Esophagus (tissue), 2 donors: ENCODE measurements around the gene BORCS5. TPM values are rescaled to one million over a fixed set of nuclear protein-coding genes. Genes with fewer than 3 reads are reported as not detected.

Experiments used
- H3K27ac ChIP-seq, 2 donors: one replicate each; pipeline ENCODE4 v1.5.1; 2013; ENCODE audit warnings: low read depth in 2 of 2, mild to moderate bottlenecking in 2 of 2, inconsistent platforms in 1 of 2, low read length in 1 of 2, moderate library complexity in 1 of 2
- H3K27me3 ChIP-seq, 2 donors: one replicate each; pipeline ENCODE4 v1.6.1; 2013; ENCODE audit warnings: low read length in 2 of 2, control low read depth in 1 of 2, mild to moderate bottlenecking in 1 of 2; ENCODE audit not compliant: insufficient read depth in 2 of 2, control insufficient read depth in 1 of 2
- H3K36me3 ChIP-seq, 2 donors: one replicate each; pipeline ENCODE4 v1.6.1; 2013; ENCODE audit warnings: low read length in 1 of 2; ENCODE audit not compliant: control insufficient read depth in 2 of 2, insufficient read depth in 2 of 2
- H3K4me1 ChIP-seq, 2 donors: one replicate each; pipeline ENCODE4 v1.6.1; 2013; ENCODE audit warnings: low read length in 1 of 2; ENCODE audit not compliant: control insufficient read depth in 2 of 2, insufficient read depth in 2 of 2
- H3K4me3 ChIP-seq, 2 donors: one replicate each; pipeline ENCODE4 v1.5.1; 2013; ENCODE audit warnings: low read length in 2 of 2, mild to moderate bottlenecking in 2 of 2, low read depth in 1 of 2, moderate library complexity in 1 of 2
- H3K9me3 ChIP-seq, 2 donors: one replicate each; pipeline ENCODE4 v1.6.1; 2013; ENCODE audit warnings: mild to moderate bottlenecking in 2 of 2, low read depth in 1 of 2, low read length in 1 of 2, moderate library complexity in 1 of 2; ENCODE audit not compliant: control insufficient read depth in 2 of 2, insufficient read depth in 1 of 2
- WGBS, 2 donors: extraction: QIAGEN DNeasy Blood & Tissue Kit; methylation state at CpG; one replicate each; pipeline ENCODE4 v1.1.7; 2013; 5-methylcytosine and 5-hydroxymethylcytosine counted together
- polyA plus RNA-seq, 2 donors: library from polyadenylated mRNA; stranded (reverse); fragments of 200-250 nt; gene quantifications; one replicate each; pipeline ENCODE4 v1.2.3, GENCODE V29; 2013
- donor health status: healthy with polysubstance abuse.
- donor health status: Bipolar disorder and iron deficiency.

BORCS5 gene
- polyA plus RNA-seq, 2 donors: 2.6 to 11.1 TPM

- Histone ChIP-seq H3K4me3 (no peak overlapping the region), H3K27me3 (no peaks in the 10 kb centered on the region), H3K4me1 (no peaks in the 10 kb centered on the region), H3K9me3 (no peaks in the 10 kb centered on the region), H3K27ac (no peak overlapping the region), H3K36me3 (no peaks in the 10 kb centered on the region)
- WGBS, 2 donors: 64 to 92% methylated on average over 2 of the region's 2 CpGs
These were observed 68.1 kb downstream of the BORCS5 start for GRCh38 chr12:12425001-12425400.

- Histone ChIP-seq H3K27me3 (no peaks in the 10 kb centered on the region), H3K27ac (no peak overlapping the region), H3K9me3 (no peaks in the 10 kb centered on the region), H3K4me1 (no peaks in the 10 kb centered on the region), H3K36me3 (no peaks in the 10 kb centered on the region), H3K4me3 (no peak overlapping the region)
- WGBS, 2 donors: 62 to 75% methylated on average over 1 of the region's 1 CpG
These were observed 68.7 kb downstream of the BORCS5 start for GRCh38 chr12:12425616-12426015.

GRCh38 chr12:12427568-12427967, 70.7 kb downstream of the BORCS5 start:
- no peak overlapping the region for H3K27ac ChIP-seq
- H3K4me3 ChIP-seq: no peak overlapping the region
- 83 to 96% methylated on average over 4 of the region's 4 CpGs for WGBS, 2 donors
- H3K27me3 ChIP-seq: no peaks in the 10 kb centered on the region
- H3K9me3 ChIP-seq: no peaks in the 10 kb centered on the region
- no peaks in the 10 kb centered on the region for H3K4me1 ChIP-seq
- H3K36me3 ChIP-seq: no peaks in the 10 kb centered on the region

GRCh38 chr12:12428047-12428446, 71.2 kb downstream of the BORCS5 start:
- WGBS, 2 donors: 75 to 78% methylated on average over 2 of the region's 2 CpGs
- H3K4me1 ChIP-seq: no peaks in the 10 kb centered on the region
- no peak overlapping the region for H3K4me3 ChIP-seq
- no peaks in the 10 kb centered on the region for H3K36me3 ChIP-seq
- H3K27ac ChIP-seq: no peak overlapping the region
- H3K27me3 ChIP-seq: no peaks in the 10 kb centered on the region
- no peaks in the 10 kb centered on the region for H3K9me3 ChIP-seq

- no peaks in the 10 kb centered on the region for H3K9me3 ChIP-seq
- H3K27me3 ChIP-seq: no peaks in the 10 kb centered on the region
- H3K4me3 ChIP-seq: no peak overlapping the region
- 56 to 63% methylated on average over 7 of the region's 7 CpGs for WGBS, 2 donors
- H3K4me1 ChIP-seq: no peaks in the 10 kb centered on the region
- H3K27ac ChIP-seq: peak overlapping the region in 1 of 2 donors; percentile 14
- H3K36me3 ChIP-seq: no peaks in the 10 kb centered on the region
These were observed 72.2 kb downstream of the BORCS5 start for GRCh38 chr12:12428961-12429657.

- H3K36me3 ChIP-seq: no peaks in the 10 kb centered on the region
- no peak overlapping the region for H3K27ac ChIP-seq
- no peak overlapping the region for H3K4me3 ChIP-seq
- H3K4me1 ChIP-seq: no peaks in the 10 kb centered on the region
- H3K9me3 ChIP-seq: no peaks in the 10 kb centered on the region
- H3K27me3 ChIP-seq: no peaks in the 10 kb centered on the region
These were observed 75.5 kb downstream of the BORCS5 start for GRCh38 chr12:12432364-12432763.

- WGBS, 2 donors: 56 to 60% methylated on average over 4 of the region's 4 CpGs
- H3K27ac ChIP-seq: no peak overlapping the region
- no peaks in the 10 kb centered on the region for H3K4me1 ChIP-seq
- H3K36me3 ChIP-seq: no peaks in the 10 kb centered on the region
- no peaks in the 10 kb centered on the region for H3K27me3 ChIP-seq
- no peaks in the 10 kb centered on the region for H3K9me3 ChIP-seq
- no peak overlapping the region for H3K4me3 ChIP-seq
These were observed 76.4 kb downstream of the BORCS5 start for GRCh38 chr12:12433203-12433731.

- Histone ChIP-seq H3K9me3 (no peaks in the 10 kb centered on the region), H3K36me3 (peaks cover 0 to 3% of the 10 kb centered on the region in 2 donors), H3K27ac (no peak overlapping the region), H3K4me1 (peaks cover 0 to 3% of the 10 kb centered on the region in 2 donors), H3K27me3 (no peaks in the 10 kb centered on the region), H3K4me3 (no peak overlapping the region)
- 90 to 91% methylated on average over 2 of the region's 2 CpGs for WGBS, 2 donors
These were observed 80.0 kb downstream of the BORCS5 start for GRCh38 chr12:12436831-12437345.

- Histone ChIP-seq H3K27me3 (no peaks in the 10 kb centered on the region), H3K9me3 (no peaks in the 10 kb centered on the region), H3K4me1 (peaks cover 3 to 10% of the 10 kb centered on the region in 2 donors), H3K4me3 (no peak overlapping the region), H3K27ac (no peak overlapping the region), H3K36me3 (peaks cover 0 to 3% of the 10 kb centered on the region in 2 donors)
- WGBS, 2 donors: 58 to 71% methylated on average over 6 of the region's 6 CpGs
These were observed 82.8 kb downstream of the BORCS5 start for GRCh38 chr12:12439636-12440035.
